ENCODE measurements around the gene SLC35E1. TPM values are rescaled to one million over a fixed set of nuclear protein-coding genes. Genes with fewer than 3 reads are reported as not detected.

Gene SLC35E1
- total RNA-seq, 1 donor from 2014 or later = 29.7 TPM

GRCh38 chr19:16527334-16527935, 44.8 kb downstream of the SLC35E1 start:
- Mint-ChIP-seq H3K36me3 (ENCODE audit: low read depth, unreplicated experiment) (peaks cover 32% of the 10 kb centered on the region), H3K4me1 (ENCODE audit: unreplicated experiment) (no peaks in the 10 kb centered on the region), H3K27ac (ENCODE audit: unreplicated experiment) (no peak overlapping the region), H3K27me3 (ENCODE audit: unreplicated experiment) (peaks cover 4% of the 10 kb centered on the region), H3K9me3 (ENCODE audit: unreplicated experiment) (no peaks in the 10 kb centered on the region), H3K4me3 (ENCODE audit: unreplicated experiment) (peak overlapping the region; percentile 74)
- DNase-seq (ENCODE audit: low spot score) = no peak
- TF ChIP-seq CTCF (IDR thresholded peaks at IDR 0.05; ENCODE audit: unreplicated experiment) = no peak

DNA sequence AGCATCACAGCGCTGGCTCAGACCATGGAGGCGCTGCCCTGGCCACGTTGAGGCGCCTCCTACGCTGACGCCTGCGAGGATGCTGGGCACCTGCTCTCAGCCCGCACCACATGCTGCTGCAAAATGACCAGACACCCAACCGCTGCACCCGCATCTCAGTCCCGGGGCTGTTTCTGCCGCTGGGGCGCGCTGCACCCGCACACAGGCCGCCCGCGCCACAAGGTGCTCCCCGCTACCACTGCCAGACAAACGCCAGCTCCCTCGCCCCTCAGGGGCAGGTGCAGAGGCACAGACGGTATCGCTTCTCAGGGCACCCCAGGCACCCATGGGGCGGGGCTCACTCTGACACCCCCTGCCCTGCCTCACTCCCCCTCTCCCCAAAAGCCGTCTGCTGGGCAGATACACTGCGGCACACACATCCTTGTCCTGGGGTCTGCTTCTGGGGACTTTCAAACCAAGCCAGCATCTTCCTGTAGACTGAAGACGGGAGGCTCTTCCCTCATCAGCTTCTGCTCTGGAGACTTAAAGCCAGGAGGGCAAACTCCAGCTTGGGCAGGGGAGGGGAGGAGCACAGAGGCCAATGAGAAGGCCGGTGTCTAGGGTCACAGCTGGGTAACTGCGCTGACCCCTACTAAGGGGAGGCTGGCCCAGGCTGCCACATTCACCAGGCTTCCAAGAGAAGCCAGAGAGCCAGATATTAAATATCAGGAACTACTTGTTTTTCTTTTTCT, 46.3 kb downstream of the SLC35E1 start:
- Mint-ChIP-seq H3K27ac (ENCODE audit: unreplicated experiment) (no peak overlapping the region), H3K9me3 (ENCODE audit: unreplicated experiment) (no peaks in the 10 kb centered on the region), H3K4me3 (ENCODE audit: unreplicated experiment) (no peak overlapping the region), H3K4me1 (ENCODE audit: unreplicated experiment) (no peaks in the 10 kb centered on the region), H3K36me3 (ENCODE audit: low read depth, unreplicated experiment) (peaks cover 22% of the 10 kb centered on the region), H3K27me3 (ENCODE audit: unreplicated experiment) (peaks cover 4% of the 10 kb centered on the region)
- DNase-seq (ENCODE audit: low spot score) = no peak
- no peak for TF ChIP-seq CTCF (IDR thresholded peaks at IDR 0.05; ENCODE audit: unreplicated experiment)

DNA sequence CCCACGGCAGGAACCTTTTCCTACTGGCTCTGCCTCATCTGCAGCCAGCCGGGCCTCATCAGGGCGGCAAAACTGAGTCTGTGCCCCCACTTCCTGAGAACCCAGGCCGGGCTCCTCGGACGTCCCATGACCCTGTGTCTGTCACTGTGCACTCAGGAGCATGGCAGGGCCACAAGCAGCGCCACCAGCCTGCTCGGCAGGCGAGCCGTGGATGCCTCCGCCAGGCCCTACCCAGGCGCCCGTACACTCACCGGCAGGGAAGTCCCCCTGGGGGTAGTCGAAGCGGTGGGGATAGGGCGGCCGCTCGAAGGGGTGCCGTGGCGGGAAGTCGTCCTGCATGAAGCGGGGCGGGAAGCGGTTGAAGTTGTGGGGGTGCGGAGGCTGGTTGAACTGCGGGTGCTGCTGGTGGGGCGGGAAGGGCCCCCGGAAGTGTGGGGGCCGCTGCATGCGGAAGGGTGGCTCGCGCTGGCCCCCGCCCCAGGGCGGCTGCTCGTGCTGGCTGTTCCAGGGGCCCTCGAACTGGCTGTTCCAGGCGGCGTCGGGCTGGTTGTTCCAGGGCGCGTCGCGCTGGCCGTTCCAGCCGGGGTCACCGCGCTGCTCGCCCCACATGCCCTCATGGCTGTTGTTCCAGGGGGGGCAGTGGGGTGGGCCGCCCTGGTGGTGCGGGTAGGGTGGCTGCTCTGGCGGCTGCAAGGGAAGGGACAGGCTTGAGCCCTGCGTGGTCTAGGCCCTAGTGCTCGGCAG, 47.1 kb downstream of the SLC35E1 start:
- no peak for DNase-seq (ENCODE audit: low spot score)
- no peak overlapping the region for H3K4me3 Mint-ChIP-seq (ENCODE audit: unreplicated experiment)
- H3K4me1 Mint-ChIP-seq (ENCODE audit: unreplicated experiment) = no peaks in the 10 kb centered on the region
- H3K9me3 Mint-ChIP-seq (ENCODE audit: unreplicated experiment) = no peaks in the 10 kb centered on the region
- H3K27me3 Mint-ChIP-seq (ENCODE audit: unreplicated experiment) = peaks cover 4% of the 10 kb centered on the region
- peaks cover 29% of the 10 kb centered on the region for H3K36me3 Mint-ChIP-seq (ENCODE audit: low read depth, unreplicated experiment)
- no peak for TF ChIP-seq CTCF (IDR thresholded peaks at IDR 0.05; ENCODE audit: unreplicated experiment)
- H3K27ac Mint-ChIP-seq (ENCODE audit: unreplicated experiment) = no peak overlapping the region

DNA sequence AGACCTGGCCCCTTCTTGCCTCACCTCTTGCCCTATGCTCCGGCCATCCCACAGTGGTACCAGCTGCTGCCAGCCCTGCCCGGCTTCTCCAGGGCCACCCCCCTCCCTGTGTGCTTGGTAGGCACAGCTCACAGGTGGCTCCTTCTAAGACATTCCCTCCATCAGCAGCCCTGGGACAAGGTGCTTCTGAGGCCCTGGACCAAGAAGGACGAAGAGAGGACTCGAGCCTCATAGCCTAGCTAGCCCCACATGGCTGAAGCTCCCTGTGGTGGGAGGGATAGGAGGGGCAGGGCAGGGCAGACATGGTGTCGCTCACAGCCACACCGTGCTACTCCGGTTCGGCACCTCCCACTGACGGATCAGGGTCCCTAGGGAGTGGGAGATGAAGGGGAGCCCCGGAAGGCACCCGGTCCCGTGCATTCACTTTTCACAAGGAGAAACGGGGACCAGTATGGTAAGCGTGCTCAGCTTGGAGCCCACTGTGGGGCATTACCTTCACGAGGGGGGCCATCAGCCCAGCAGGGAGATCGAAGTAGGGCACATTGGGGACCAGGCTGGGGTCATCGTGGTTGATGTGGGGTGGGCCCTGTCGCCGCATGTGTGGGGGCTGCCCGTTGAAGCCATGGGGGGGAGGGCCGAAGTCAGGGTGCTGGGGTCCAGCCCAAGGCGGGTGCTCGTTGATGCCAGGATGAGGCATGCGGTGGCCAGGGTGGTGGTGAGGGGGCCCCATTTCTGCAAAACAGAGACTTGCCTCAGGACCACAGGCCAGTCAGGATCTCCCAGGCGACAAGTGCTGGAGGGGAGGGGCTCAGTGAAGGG, 49.4 kb downstream of the SLC35E1 start:
- Mint-ChIP-seq H3K4me1 (ENCODE audit: unreplicated experiment) (no peaks in the 10 kb centered on the region), H3K27ac (ENCODE audit: unreplicated experiment) (no peak overlapping the region), H3K27me3 (ENCODE audit: unreplicated experiment) (peaks cover 5% of the 10 kb centered on the region), H3K4me3 (ENCODE audit: unreplicated experiment) (no peak overlapping the region), H3K9me3 (ENCODE audit: unreplicated experiment) (no peaks in the 10 kb centered on the region), H3K36me3 (ENCODE audit: low read depth, unreplicated experiment) (peaks cover 36% of the 10 kb centered on the region)
- TF ChIP-seq CTCF (IDR thresholded peaks at IDR 0.05; ENCODE audit: unreplicated experiment) = no peak
- no peak for DNase-seq (ENCODE audit: low spot score)
